ENCODE data around the gene SUB1. TPM values are rescaled to one million over a fixed set of nuclear protein-coding genes. Genes with fewer than 3 reads are reported as not detected.

SUB1 gene
- total RNA-seq, 1 experiment from 2014 or later, result 334 TPM

DNA sequence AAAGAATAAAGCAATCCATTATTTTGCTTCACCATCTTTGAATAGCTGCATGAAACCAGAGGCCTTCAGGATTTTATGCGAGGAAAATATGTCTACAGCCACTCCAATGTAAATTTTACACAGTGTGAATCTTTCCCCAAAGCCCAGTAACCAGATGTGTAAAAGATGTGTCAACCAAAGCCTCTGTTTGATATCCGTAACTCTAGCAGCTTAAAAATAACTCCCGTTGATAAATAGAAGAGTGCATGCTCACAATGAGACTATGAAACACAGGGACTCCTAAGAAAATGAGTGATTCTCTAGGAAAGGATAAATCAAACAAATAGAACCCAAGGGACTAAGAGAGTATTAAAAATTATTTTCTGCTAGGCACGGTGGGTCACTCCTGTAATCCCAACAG is 65.7 kb downstream of the SUB1 start:
- CTCF ChIA-PET, result no interaction called here
- Mint-ChIP-seq H3K4me1 (ENCODE audit: low read depth, unreplicated experiment) (no peaks in the 10 kb centered on the region), H3K4me3 (ENCODE audit: low read depth, unreplicated experiment) (no peak overlapping the region), H3K27ac (ENCODE audit: unreplicated experiment) (no peak overlapping the region), H3K27me3 (ENCODE audit: unreplicated experiment) (peaks cover 24% of the 10 kb centered on the region), H3K36me3 (ENCODE audit: insufficient read depth, unreplicated experiment) (no peaks in the 10 kb centered on the region), H3K9me3 (ENCODE audit: low read depth, unreplicated experiment) (peaks cover 6% of the 10 kb centered on the region)
- TF ChIP-seq, protein P1, sequence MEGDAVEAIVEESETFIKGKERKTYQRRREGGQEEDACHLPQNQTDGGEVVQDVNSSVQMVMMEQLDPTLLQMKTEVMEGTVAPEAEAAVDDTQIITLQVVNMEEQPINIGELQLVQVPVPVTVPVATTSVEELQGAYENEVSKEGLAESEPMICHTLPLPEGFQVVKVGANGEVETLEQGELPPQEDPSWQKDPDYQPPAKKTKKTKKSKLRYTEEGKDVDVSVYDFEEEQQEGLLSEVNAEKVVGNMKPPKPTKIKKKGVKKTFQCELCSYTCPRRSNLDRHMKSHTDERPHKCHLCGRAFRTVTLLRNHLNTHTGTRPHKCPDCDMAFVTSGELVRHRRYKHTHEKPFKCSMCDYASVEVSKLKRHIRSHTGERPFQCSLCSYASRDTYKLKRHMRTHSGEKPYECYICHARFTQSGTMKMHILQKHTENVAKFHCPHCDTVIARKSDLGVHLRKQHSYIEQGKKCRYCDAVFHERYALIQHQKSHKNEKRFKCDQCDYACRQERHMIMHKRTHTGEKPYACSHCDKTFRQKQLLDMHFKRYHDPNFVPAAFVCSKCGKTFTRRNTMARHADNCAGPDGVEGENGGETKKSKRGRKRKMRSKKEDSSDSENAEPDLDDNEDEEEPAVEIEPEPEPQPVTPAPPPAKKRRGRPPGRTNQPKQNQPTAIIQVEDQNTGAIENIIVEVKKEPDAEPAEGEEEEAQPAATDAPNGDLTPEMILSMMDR (IDR thresholded peaks at IDR 0.05; ENCODE audit: unreplicated experiment), result no peak
- intact Hi-C loops (cut with micrococcal nuclease; ENCODE audit: unreplicated experiment), result no loop called here
- no peak for DNase-seq
- no TSS peak for BruUV-seq (replicated peaks)

DNA sequence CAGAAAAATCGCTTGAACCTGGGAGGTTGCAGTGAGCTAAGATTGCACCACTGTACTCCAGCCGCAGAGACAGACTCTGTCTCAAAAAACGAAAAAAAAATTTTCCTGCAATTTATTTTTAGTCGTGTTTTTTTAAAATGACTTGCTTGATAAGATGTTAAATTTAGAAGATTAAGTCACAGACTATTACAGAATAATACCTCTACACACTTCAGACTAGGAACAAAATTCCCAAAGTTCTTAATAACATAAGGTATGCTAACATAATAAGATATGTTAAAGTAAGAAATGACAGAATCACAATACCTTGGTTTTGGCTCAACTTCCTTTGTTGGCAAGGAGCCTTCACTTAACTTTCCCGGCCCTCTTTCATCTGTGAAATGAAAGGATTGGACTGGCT is 66.3 kb downstream of the SUB1 start:
- CTCF ChIA-PET, result no interaction called here
- peaks cover 24% of the 10 kb centered on the region for H3K27me3 Mint-ChIP-seq (ENCODE audit: unreplicated experiment)
- H3K27ac Mint-ChIP-seq (ENCODE audit: unreplicated experiment), result no peak overlapping the region
- intact Hi-C loops (cut with micrococcal nuclease; ENCODE audit: unreplicated experiment), result no loop called here
- no peak overlapping the region for H3K4me3 Mint-ChIP-seq (ENCODE audit: low read depth, unreplicated experiment)
- TF ChIP-seq, protein P1 (IDR thresholded peaks at IDR 0.05; ENCODE audit: unreplicated experiment), result no peak
- no peaks in the 10 kb centered on the region for H3K4me1 Mint-ChIP-seq (ENCODE audit: low read depth, unreplicated experiment)
- DNase-seq, result no peak
- no peaks in the 10 kb centered on the region for H3K36me3 Mint-ChIP-seq (ENCODE audit: insufficient read depth, unreplicated experiment)
- H3K9me3 Mint-ChIP-seq (ENCODE audit: low read depth, unreplicated experiment), result peaks cover 6% of the 10 kb centered on the region
- BruUV-seq (replicated peaks), result no TSS peak

Other genes starting within 250 kb of the SUB1 start
- gene ZFR, start 140.8 kb upstream of the SUB1 start, total RNA-seq (2022), result 61.1 and 63.4 TPM in 2 replicates
- 0.15 and 0.19 TPM in 2 replicates for gene NPR3, start 125.8 kb downstream of the SUB1 start, total RNA-seq (2022)